ENCODE results near the gene CLASP1. TPM values are rescaled to one million over a fixed set of nuclear protein-coding genes. Genes with fewer than 3 reads are reported as not detected.
"Not testable (repeated sequence)": the region's sequence is repeated elsewhere in the genome, so short reads cannot be mapped to it uniquely, and the experiment has no call there.

CLASP1 gene
- total and polyA plus RNA-seq, 7 donors, result 2.4 to 117 (median 53.9) TPM

GRCh38 chr2:121324601-121325000, 324.7 kb downstream of the CLASP1 start:
- no peaks in the 10 kb centered on the region for H3K9me3 ChIP-seq
- intact Hi-C loops (cut with DNase I), result no loop called here
- no peak overlapping the region for H3K27ac ChIP-seq
- H3K4me3 ChIP-seq, result no peak overlapping the region
- no peaks in the 10 kb centered on the region for H3K36me3 ChIP-seq
- WGBS, 2 donors, result 90 to 92% methylated on average over 7 of the region's 7 CpGs
- TF ChIP-seq POLR2AphosphoS5 (IDR thresholded peaks at IDR 0.05) (no peak), EP300 (IDR thresholded peaks at IDR 0.05) (no peak), POLR2A (IDR thresholded peaks at IDR 0.05) (no peak)
- TF ChIP-seq, protein P1, sequence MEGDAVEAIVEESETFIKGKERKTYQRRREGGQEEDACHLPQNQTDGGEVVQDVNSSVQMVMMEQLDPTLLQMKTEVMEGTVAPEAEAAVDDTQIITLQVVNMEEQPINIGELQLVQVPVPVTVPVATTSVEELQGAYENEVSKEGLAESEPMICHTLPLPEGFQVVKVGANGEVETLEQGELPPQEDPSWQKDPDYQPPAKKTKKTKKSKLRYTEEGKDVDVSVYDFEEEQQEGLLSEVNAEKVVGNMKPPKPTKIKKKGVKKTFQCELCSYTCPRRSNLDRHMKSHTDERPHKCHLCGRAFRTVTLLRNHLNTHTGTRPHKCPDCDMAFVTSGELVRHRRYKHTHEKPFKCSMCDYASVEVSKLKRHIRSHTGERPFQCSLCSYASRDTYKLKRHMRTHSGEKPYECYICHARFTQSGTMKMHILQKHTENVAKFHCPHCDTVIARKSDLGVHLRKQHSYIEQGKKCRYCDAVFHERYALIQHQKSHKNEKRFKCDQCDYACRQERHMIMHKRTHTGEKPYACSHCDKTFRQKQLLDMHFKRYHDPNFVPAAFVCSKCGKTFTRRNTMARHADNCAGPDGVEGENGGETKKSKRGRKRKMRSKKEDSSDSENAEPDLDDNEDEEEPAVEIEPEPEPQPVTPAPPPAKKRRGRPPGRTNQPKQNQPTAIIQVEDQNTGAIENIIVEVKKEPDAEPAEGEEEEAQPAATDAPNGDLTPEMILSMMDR (IDR thresholded peaks at IDR 0.05), result no peak
- no peaks in the 10 kb centered on the region for H3K27me3 ChIP-seq
- no peaks in the 10 kb centered on the region for H3K4me1 ChIP-seq
- DNase-seq, result no peak

DNA sequence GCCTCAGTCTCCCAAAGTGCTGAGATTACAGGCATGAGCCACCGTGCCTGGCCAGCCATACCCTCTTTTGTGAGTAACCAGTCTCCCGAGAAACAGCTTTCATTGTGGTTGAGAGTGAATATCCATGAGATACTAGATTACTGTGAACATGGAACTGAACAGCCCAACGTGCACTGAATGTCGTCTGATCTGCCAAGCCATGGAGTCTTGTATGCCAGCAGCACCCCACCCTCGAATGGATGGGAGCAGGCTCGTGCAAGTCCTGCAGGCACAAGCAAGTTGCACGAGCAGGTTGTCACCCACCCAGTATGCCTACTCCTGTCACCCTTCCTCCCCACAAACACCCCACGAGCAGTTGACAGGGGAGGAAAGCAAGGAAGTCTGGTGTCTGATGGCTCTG, 327.8 kb downstream of the CLASP1 start:
- Histone ChIP-seq H3K4me3 (no peak overlapping the region), H3K36me3 (no peaks in the 10 kb centered on the region), H3K4me1 (no peaks in the 10 kb centered on the region), H3K9me3 (no peaks in the 10 kb centered on the region), H3K27ac (no peak overlapping the region), H3K27me3 (no peaks in the 10 kb centered on the region)
- DNase-seq, result no peak
- intact Hi-C loops (cut with DNase I), result no loop called here
- TF ChIP-seq EP300 (IDR thresholded peaks at IDR 0.05), result no peak
- no peak for TF ChIP-seq POLR2AphosphoS5 (IDR thresholded peaks at IDR 0.05)
- TF ChIP-seq POLR2A (IDR thresholded peaks at IDR 0.05), result no peak
- TF ChIP-seq, protein P1 (IDR thresholded peaks at IDR 0.05), result no peak
- 89% methylated on average over 8 of the region's 8 CpGs for WGBS, 2 donors

- H3K9me3 ChIP-seq, result no peaks in the 10 kb centered on the region
- no peak overlapping the region for H3K27ac ChIP-seq
- no peaks in the 10 kb centered on the region for H3K4me1 ChIP-seq
- intact Hi-C loops (cut with DNase I), result no loop called here
- H3K4me3 ChIP-seq, result no peak overlapping the region
- DNase-seq, result peak; percentile 30
- H3K36me3 ChIP-seq, result no peaks in the 10 kb centered on the region
- H3K27me3 ChIP-seq, result no peaks in the 10 kb centered on the region
- 58 to 78% methylated on average over 3 of the region's 3 CpGs for WGBS, 2 donors
- TF ChIP-seq POLR2A (IDR thresholded peaks at IDR 0.05), result no peak
- TF ChIP-seq POLR2AphosphoS5 (IDR thresholded peaks at IDR 0.05), result no peak
- no peak for TF ChIP-seq EP300 (IDR thresholded peaks at IDR 0.05)
- TF ChIP-seq, protein P1 (IDR thresholded peaks at IDR 0.05), result no peak
Observed at GRCh38 chr2:121319941-121320340, 329.3 kb downstream of the CLASP1 start.

GRCh38 chr2:121316986-121317385, 332.3 kb downstream of the CLASP1 start:
- TF ChIP-seq EP300 (IDR thresholded peaks at IDR 0.05) (no peak), POLR2A (IDR thresholded peaks at IDR 0.05) (no peak), POLR2AphosphoS5 (IDR thresholded peaks at IDR 0.05) (no peak)
- TF ChIP-seq, protein P1 (IDR thresholded peaks at IDR 0.05), result no peak
- Histone ChIP-seq H3K27ac (no peak overlapping the region), H3K36me3 (no peaks in the 10 kb centered on the region), H3K4me3 (no peak overlapping the region), H3K4me1 (no peaks in the 10 kb centered on the region), H3K27me3 (no peaks in the 10 kb centered on the region), H3K9me3 (no peaks in the 10 kb centered on the region)
- intact Hi-C loops (cut with DNase I), result no loop called here
- DNase-seq, result peak; percentile 34
- 81 to 89% methylated on average over 7 of the region's 7 CpGs for WGBS, 2 donors

- DNase-seq; H3K9me3 ChIP-seq; H3K4me3 ChIP-seq; H3K36me3 ChIP-seq; H3K27ac ChIP-seq; H3K27me3 ChIP-seq; H3K4me1 ChIP-seq; intact Hi-C loops (cut with DNase I): not testable (repeated sequence)
- WGBS, 2 donors, result 80 to 86% methylated on average over 15 of the region's 15 CpGs
Observed at GRCh38 chr2:121313701-121314100, 335.6 kb downstream of the CLASP1 start.

All from sigmoid colon (tissue), 7 donors.